Measurements from ENCODE around the gene TNFSF12.

GRCh38 chr17:7513850-7514419 is 34.9 kb upstream of the TNFSF12 start:
- TF ChIP-seq CTCF (IDR thresholded peaks at IDR 0.05): no peak
- no peak for TF ChIP-seq EP300 (IDR thresholded peaks at IDR 0.05)
- no peak for TF ChIP-seq POLR2A (IDR thresholded peaks at IDR 0.05)
- no peak for TF ChIP-seq POLR2AphosphoS5 (IDR thresholded peaks at IDR 0.05)

All from stomach (tissue), 4 donors.